DND-41 (cell line): Measurements from ENCODE around the gene SLC29A2.
"Not testable (repeated sequence)": the region's sequence is repeated elsewhere in the genome, so short reads cannot be mapped to it uniquely, and the experiment has no call there.

ENCODE experiments used
- EZH2 ChIP-seq: IDR thresholded peaks from 3 replicates; pipeline ENCODE4 v1.6.1; 2012; ENCODE audit warnings: borderline replicate concordance, low read depth, mild to moderate bottlenecking, moderate library complexity, low read length, inconsistent platforms; ENCODE audit not compliant: severe bottlenecking
- TF ChIP-seq, protein P1 (sequence below): IDR thresholded peaks from 2 replicates; pipeline ENCODE4 v1.5.1; 2012; ENCODE audit warnings: borderline replicate concordance, low read length, moderate library complexity, mild to moderate bottlenecking; ENCODE audit not compliant: poor library complexity, severe bottlenecking; ENCODE audit errors: extremely low read depth

DNA sequence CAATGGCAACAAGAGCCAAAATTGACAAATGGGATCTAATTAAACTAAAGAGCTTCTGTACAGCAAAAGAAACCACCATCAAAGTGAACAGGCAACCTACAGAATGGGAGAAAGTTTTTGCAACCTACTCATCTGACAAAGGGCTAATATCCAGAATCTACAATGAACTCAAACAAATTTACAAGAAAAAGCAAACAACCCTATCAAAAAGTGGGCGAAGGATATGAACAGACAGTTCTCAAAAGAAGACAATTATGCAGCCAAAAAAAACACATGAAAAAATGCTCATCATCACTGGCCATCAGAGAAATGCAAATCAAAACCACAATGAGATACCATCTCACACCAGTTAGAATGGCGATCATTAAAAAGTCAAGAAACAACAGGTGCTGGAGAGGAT is 51.3 kb downstream of the SLC29A2 start:
- TF ChIP-seq, protein P1, sequence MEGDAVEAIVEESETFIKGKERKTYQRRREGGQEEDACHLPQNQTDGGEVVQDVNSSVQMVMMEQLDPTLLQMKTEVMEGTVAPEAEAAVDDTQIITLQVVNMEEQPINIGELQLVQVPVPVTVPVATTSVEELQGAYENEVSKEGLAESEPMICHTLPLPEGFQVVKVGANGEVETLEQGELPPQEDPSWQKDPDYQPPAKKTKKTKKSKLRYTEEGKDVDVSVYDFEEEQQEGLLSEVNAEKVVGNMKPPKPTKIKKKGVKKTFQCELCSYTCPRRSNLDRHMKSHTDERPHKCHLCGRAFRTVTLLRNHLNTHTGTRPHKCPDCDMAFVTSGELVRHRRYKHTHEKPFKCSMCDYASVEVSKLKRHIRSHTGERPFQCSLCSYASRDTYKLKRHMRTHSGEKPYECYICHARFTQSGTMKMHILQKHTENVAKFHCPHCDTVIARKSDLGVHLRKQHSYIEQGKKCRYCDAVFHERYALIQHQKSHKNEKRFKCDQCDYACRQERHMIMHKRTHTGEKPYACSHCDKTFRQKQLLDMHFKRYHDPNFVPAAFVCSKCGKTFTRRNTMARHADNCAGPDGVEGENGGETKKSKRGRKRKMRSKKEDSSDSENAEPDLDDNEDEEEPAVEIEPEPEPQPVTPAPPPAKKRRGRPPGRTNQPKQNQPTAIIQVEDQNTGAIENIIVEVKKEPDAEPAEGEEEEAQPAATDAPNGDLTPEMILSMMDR: not testable (repeated sequence)
- TF ChIP-seq EZH2: not testable (repeated sequence)
